ENCODE results near the gene CBX4.

- TF ChIP-seq POLR2AphosphoS5 (IDR thresholded peaks at IDR 0.05; ENCODE audit: low read depth, low read length) (no peak), SPI1 (IDR thresholded peaks at IDR 0.05; ENCODE audit: low read depth, low read length) (no peak)
These were observed 25.7 kb downstream of the CBX4 start for GRCh38 chr17:79813297-79814126.

All from GM12891 (cell line).